NCI-H524 (cell line): ENCODE results near the gene AFAP1L2.
A peak's percentile ranks its signal among the peaks of the same experiment; 100 is the strongest.

ENCODE experiments used
- DNase-seq, 2 experiments: peaks; one replicate each; lab custom pipeline; 2025; lab: John Stamatoyannopoulos, UW

Gene AFAP1L2

GRCh38 chr10:114271075-114271778 lies 133.1 kb downstream of the AFAP1L2 start:
- no peak for DNase-seq

GRCh38 chr10:114266521-114266920 lies 137.8 kb downstream of the AFAP1L2 start:
- DNase-seq: no peak

GRCh38 chr10:114265392-114266053 lies 138.8 kb downstream of the AFAP1L2 start:
- no peak for DNase-seq

- DNase-seq: no peak
These were observed 141.8 kb downstream of the AFAP1L2 start for GRCh38 chr10:114262496-114262895.

GRCh38 chr10:114261076-114261475 lies 143.2 kb downstream of the AFAP1L2 start:
- DNase-seq: no peak

- no peak for DNase-seq
These were observed 143.9 kb downstream of the AFAP1L2 start for GRCh38 chr10:114260366-114260765.

- no peak for DNase-seq
These were observed 144.5 kb downstream of the AFAP1L2 start for GRCh38 chr10:114259824-114260223.

GRCh38 chr10:114258274-114258840 lies 145.9 kb downstream of the AFAP1L2 start:
- no peak for DNase-seq

- DNase-seq: no peak
These were observed 146.8 kb downstream of the AFAP1L2 start for GRCh38 chr10:114257498-114257897.

- no peak for DNase-seq
These were observed 147.5 kb downstream of the AFAP1L2 start for GRCh38 chr10:114256822-114257221.

GRCh38 chr10:114256008-114256765 lies 148.1 kb downstream of the AFAP1L2 start:
- no peak for DNase-seq

GRCh38 chr10:114255227-114255626 lies 149.1 kb downstream of the AFAP1L2 start:
- DNase-seq: no peak

- DNase-seq: no peak
These were observed 151.4 kb downstream of the AFAP1L2 start for GRCh38 chr10:114252883-114253282.

GRCh38 chr10:114252092-114252491 lies 152.2 kb downstream of the AFAP1L2 start:
- no peak for DNase-seq

- DNase-seq: no peak
These were observed 153.6 kb downstream of the AFAP1L2 start for GRCh38 chr10:114250716-114251115.

- DNase-seq: peak in 1 of 2 experiments; percentile 35
These were observed 154.1 kb downstream of the AFAP1L2 start for GRCh38 chr10:114250236-114250635.

GRCh38 chr10:114246679-114247305 lies 157.5 kb downstream of the AFAP1L2 start:
- DNase-seq: no peak

GRCh38 chr10:114245121-114245791 lies 159.0 kb downstream of the AFAP1L2 start:
- DNase-seq: no peak
